CD4-positive, alpha-beta T cell (primary cell): ENCODE data around the gene NFIA. TPM values are rescaled to one million over a fixed set of nuclear protein-coding genes. Genes with fewer than 3 reads are reported as not detected.

Experiments
- ATAC-seq: fragments of 200-7000 bp; cut with Tn5 transposase; one replicate; pipeline ENCODE4 v1.10.0; 2022; ENCODE audit warnings: mild to moderate bottlenecking; ENCODE audit not compliant: poor library complexity
- CTCF ChIA-PET: fragments of 350-600 bp; sonication (Branson Sonifier 250); formaldehyde crosslinking; loops from one replicate; lab custom pipeline; 2021; ENCODE audit warnings: antibody characterized with exemption, inconsistent platforms; lab: Charles Lee
- POLR2A ChIA-PET: fragments of 350-600 bp; sonication (Branson Sonifier 250); formaldehyde crosslinking; loops from one replicate; lab custom pipeline; 2021; ENCODE audit warnings: antibody characterized with exemption, inconsistent platforms; lab: Charles Lee
- DNase-seq, 14 experiments: peaks; one replicate each; pipeline ENCODE4 v3.0.0-alpha.2; 2013 to 2020; ENCODE audit warnings: mixed read lengths in 2 of 14
- H3K27ac ChIP-seq, 2 donors: one replicate each; pipeline versions ENCODE4 v1.5.1 to v1.7.0; 2013; ENCODE audit warnings: low read length in 2 of 2, low read depth in 1 of 2, mild to moderate bottlenecking in 1 of 2
- H3K27me3 ChIP-seq, 2 experiments: 1 replicate in 1 of 2; 2 replicates in 1 of 2; pipeline versions ENCODE4 v1.6.1 to v1.7.0; 2013; ENCODE audit warnings: low read length in 2 of 2, control low read depth in 1 of 2, mild to moderate bottlenecking in 1 of 2, moderate library complexity in 1 of 2; ENCODE audit not compliant: insufficient read depth in 2 of 2, control insufficient read depth in 1 of 2
- H3K36me3 ChIP-seq: one replicate; pipeline ENCODE4 v1.6.1; 2013; ENCODE audit warnings: low read length, control low read depth; ENCODE audit not compliant: insufficient read depth
- H3K4me1 ChIP-seq: one replicate; pipeline ENCODE4 v1.6.1; 2013; ENCODE audit warnings: low read length, control low read depth; ENCODE audit not compliant: insufficient read depth
- H3K4me3 ChIP-seq: one replicate; pipeline ENCODE4 v1.5.1; 2013; ENCODE audit warnings: mild to moderate bottlenecking, low read length, moderate library complexity
- H3K9me3 ChIP-seq, 2 experiments: 1 replicate in 1 of 2; 2 replicates in 1 of 2; pipeline versions ENCODE4 v1.6.1 to v1.7.0; 2013; ENCODE audit warnings: low read length in 2 of 2, mild to moderate bottlenecking in 2 of 2, control low read depth in 1 of 2, moderate library complexity in 1 of 2; ENCODE audit not compliant: control insufficient read depth in 1 of 2, insufficient read depth in 1 of 2
- H3K27ac Mint-ChIP-seq: one replicate; pipeline ENCODE4 v1.8.0; 2020; ENCODE audit warnings: mixed read lengths
- H3K27me3 Mint-ChIP-seq: one replicate; pipeline ENCODE4 v1.8.0; 2021; ENCODE audit warnings: mixed read lengths
- H3K36me3 Mint-ChIP-seq: one replicate; pipeline ENCODE4 v1.8.0; 2021; ENCODE audit warnings: low read depth, mixed read lengths
- H3K4me1 Mint-ChIP-seq: one replicate; pipeline ENCODE4 v1.8.0; 2021; ENCODE audit warnings: low read depth, mixed read lengths
- H3K4me3 Mint-ChIP-seq: one replicate; pipeline ENCODE4 v1.8.0; 2020; ENCODE audit warnings: mild to moderate bottlenecking, mixed read lengths
- H3K9me3 Mint-ChIP-seq: one replicate; pipeline ENCODE4 v1.8.0; 2020; ENCODE audit warnings: mixed read lengths
- CTCF ChIP-seq: fragments of 200-600 bp; IDR thresholded peaks from one replicate; pipeline ENCODE4 v1.8.0; 2022; ENCODE audit warnings: antibody characterized with exemption, mild to moderate bottlenecking
- intact Hi-C, 2 experiments: fragments of 100-400 bp; cut with DNase I in 1 of 2; cut with micrococcal nuclease in 1 of 2; formaldehyde crosslinking; loops; one replicate each; pipeline versions ENCODE4 v1.15.1 to v1.9.0; 2023 to 2025; cut with DNase I, micrococcal nuclease
- total RNA-seq, 174 experiments: library from RNA in 2 of 174; stranded (reverse) in 2 of 174; gene quantifications; one replicate each; pipeline ENCODE4 v1.2.3 and lab custom pipeline; 2021 to 2026

NFIA gene
- total RNA-seq, 2 experiments from 2014 or later: 4.8 to 5.9 TPM

- no peak overlapping the region for H3K27ac Mint-ChIP-seq
- no peaks in the 10 kb centered on the region for H3K4me1 Mint-ChIP-seq
- intact Hi-C loops: no loop called here
- ATAC-seq (no peak), DNase-seq (no peak)
- ChIA-PET POLR2A (no interaction called here), CTCF (no interaction called here)
- Histone ChIP-seq H3K27me3 (no peaks in the 10 kb centered on the region), H3K9me3 (no peaks in the 10 kb centered on the region), H3K36me3 (no peaks in the 10 kb centered on the region), H3K27ac (no peak overlapping the region), H3K4me3 (no peak overlapping the region), H3K4me1 (no peaks in the 10 kb centered on the region)
- no peaks in the 10 kb centered on the region for H3K36me3 Mint-ChIP-seq
- no peaks in the 10 kb centered on the region for H3K27me3 Mint-ChIP-seq
- no peak overlapping the region for H3K4me3 Mint-ChIP-seq
- TF ChIP-seq CTCF: no peak
- H3K9me3 Mint-ChIP-seq: no peaks in the 10 kb centered on the region
These were observed 38.0 kb downstream of the NFIA start for GRCh38 chr1:61120246-61120840.

GRCh38 chr1:61120998-61121397, 38.6 kb downstream of the NFIA start:
- H3K4me3 Mint-ChIP-seq: no peak overlapping the region
- no peaks in the 10 kb centered on the region for H3K36me3 ChIP-seq
- POLR2A ChIA-PET: no interaction called here
- H3K27me3 Mint-ChIP-seq: no peaks in the 10 kb centered on the region
- no peaks in the 10 kb centered on the region for H3K27me3 ChIP-seq
- ATAC-seq: no peak
- H3K27ac Mint-ChIP-seq: no peak overlapping the region
- H3K27ac ChIP-seq: no peak overlapping the region
- CTCF ChIA-PET: interaction anchor here (0.7 kb wide), 1 partner anchor 31 kb away, joined by 3 read pairs; no protein-coding TSS in a partner anchor
- H3K4me1 ChIP-seq: no peaks in the 10 kb centered on the region
- no peak for TF ChIP-seq CTCF
- no peak overlapping the region for H3K4me3 ChIP-seq
- no peaks in the 10 kb centered on the region for H3K4me1 Mint-ChIP-seq
- no peaks in the 10 kb centered on the region for H3K9me3 Mint-ChIP-seq
- intact Hi-C loops: no loop called here
- H3K9me3 ChIP-seq: no peaks in the 10 kb centered on the region
- DNase-seq: no peak
- no peaks in the 10 kb centered on the region for H3K36me3 Mint-ChIP-seq

GRCh38 chr1:61121631-61122030, 39.3 kb downstream of the NFIA start:
- ATAC-seq (no peak), DNase-seq (no peak)
- H3K27me3 Mint-ChIP-seq: no peaks in the 10 kb centered on the region
- Histone ChIP-seq H3K4me3 (no peak overlapping the region), H3K4me1 (no peaks in the 10 kb centered on the region), H3K27ac (no peak overlapping the region), H3K9me3 (no peaks in the 10 kb centered on the region), H3K36me3 (no peaks in the 10 kb centered on the region), H3K27me3 (no peaks in the 10 kb centered on the region)
- no peak for TF ChIP-seq CTCF
- no peaks in the 10 kb centered on the region for H3K9me3 Mint-ChIP-seq
- H3K4me1 Mint-ChIP-seq: no peaks in the 10 kb centered on the region
- H3K27ac Mint-ChIP-seq: no peak overlapping the region
- no peaks in the 10 kb centered on the region for H3K36me3 Mint-ChIP-seq
- POLR2A ChIA-PET: no interaction called here
- no peak overlapping the region for H3K4me3 Mint-ChIP-seq
- CTCF ChIA-PET: interaction anchor here (0.7 to 1.1 kb wide), 2 partner anchors 31 to 72 kb away, joined by 3 to 4 read pairs; no protein-coding TSS in a partner anchor
- intact Hi-C loops: no loop called here
